Body of pancreas (tissue), 4 donors: ENCODE measurements around the gene ADGRA3. TPM values are rescaled to one million over a fixed set of nuclear protein-coding genes. Genes with fewer than 3 reads are reported as not detected.

Source experiments
- ATAC-seq: fragments of 150-250 bp; one replicate; pipeline ENCODE4 v1.9.1; 2016
- DNase-seq, 4 donors: peaks; one replicate each; pipeline ENCODE4 v3.0.0-alpha.2; 2019
- H3K27ac ChIP-seq, 4 donors: fragments of 200-600 bp; sonication (generic); 1 replicate in 3 of 4; 2 replicates in 1 of 4; pipeline versions ENCODE4 v1.5.1 to v1.6.1; 2016 to 2019; ENCODE audit warnings: mild to moderate bottlenecking in 1 of 4, mixed read lengths in 1 of 4, moderate library complexity in 1 of 4
- H3K27me3 ChIP-seq, 2 donors: fragments of 200-600 bp; sonication (generic); one replicate each; pipeline ENCODE4 v1.6.0; 2016; ENCODE audit warnings: mild to moderate bottlenecking in 1 of 2
- H3K36me3 ChIP-seq, 2 donors: fragments of 200-600 bp; sonication (generic); replicated peaks in 1 of 2; 2 replicates each; pipeline ENCODE4 v1.5.1; 2016; ENCODE audit warnings: low read depth in 2 of 2; ENCODE audit not compliant: insufficient read depth in 1 of 2
- H3K4me1 ChIP-seq: fragments of 200-600 bp; sonication (generic); one replicate; pipeline ENCODE4 v1.6.0; 2016
- H3K4me3 ChIP-seq, 2 donors: fragments of 200-600 bp; sonication (generic); 1 replicate in 1 of 2; 2 replicates in 1 of 2; pipeline ENCODE4 v1.5.1; 2016 to 2019
- H3K9me3 ChIP-seq, 3 donors: fragments of 200-600 bp; sonication (generic); 1 replicate in 2 of 3; 2 replicates in 1 of 3; pipeline ENCODE4 v1.5.1; 2016
- POLR2A ChIP-seq, 3 donors: fragments of 450-650 bp; IDR thresholded peaks; one replicate each; pipeline ENCODE4 v1.6.1; 2016; ENCODE audit warnings: antibody characterized with exemption in 3 of 3, mild to moderate bottlenecking in 2 of 3
- WGBS, 2 donors: methylation state at CpG; one replicate each; pipeline ENCODE4 v1.1.5; 2017; 5-methylcytosine and 5-hydroxymethylcytosine counted together
- intact Hi-C: fragments of 100-400 bp; cut with DNase I; formaldehyde crosslinking; loops from one replicate; pipeline ENCODE4 v1.15.1; 2023
- total RNA-seq, 2 donors: library from RNA; depleted of rRNA; stranded (reverse); fragments of >200 nt; gene quantifications; one replicate each; pipeline ENCODE4 v1.1.0, GENCODE V29; 2016
- TF ChIP-seq, protein P1 (sequence below), 7 experiments: fragments of 450-650 bp in 4 of 7; fragments of 200-600 bp in 3 of 7; sonication (generic) in 3 of 7; IDR thresholded peaks; one replicate each; pipeline ENCODE4 v1.5.1; 2016 to 2019; ENCODE audit warnings: antibody characterized with exemption in 7 of 7

ADGRA3 gene
- total RNA-seq, 2 donors from 2014 or later = 29.3 to 45.9 TPM

GRCh38 chr4:22363787-22364186 is 152.1 kb downstream of the ADGRA3 start:
- no peak overlapping the region for H3K4me3 ChIP-seq
- no peak for TF ChIP-seq POLR2A (IDR thresholded peaks at IDR 0.05)
- TF ChIP-seq, protein P1, sequence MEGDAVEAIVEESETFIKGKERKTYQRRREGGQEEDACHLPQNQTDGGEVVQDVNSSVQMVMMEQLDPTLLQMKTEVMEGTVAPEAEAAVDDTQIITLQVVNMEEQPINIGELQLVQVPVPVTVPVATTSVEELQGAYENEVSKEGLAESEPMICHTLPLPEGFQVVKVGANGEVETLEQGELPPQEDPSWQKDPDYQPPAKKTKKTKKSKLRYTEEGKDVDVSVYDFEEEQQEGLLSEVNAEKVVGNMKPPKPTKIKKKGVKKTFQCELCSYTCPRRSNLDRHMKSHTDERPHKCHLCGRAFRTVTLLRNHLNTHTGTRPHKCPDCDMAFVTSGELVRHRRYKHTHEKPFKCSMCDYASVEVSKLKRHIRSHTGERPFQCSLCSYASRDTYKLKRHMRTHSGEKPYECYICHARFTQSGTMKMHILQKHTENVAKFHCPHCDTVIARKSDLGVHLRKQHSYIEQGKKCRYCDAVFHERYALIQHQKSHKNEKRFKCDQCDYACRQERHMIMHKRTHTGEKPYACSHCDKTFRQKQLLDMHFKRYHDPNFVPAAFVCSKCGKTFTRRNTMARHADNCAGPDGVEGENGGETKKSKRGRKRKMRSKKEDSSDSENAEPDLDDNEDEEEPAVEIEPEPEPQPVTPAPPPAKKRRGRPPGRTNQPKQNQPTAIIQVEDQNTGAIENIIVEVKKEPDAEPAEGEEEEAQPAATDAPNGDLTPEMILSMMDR (IDR thresholded peaks at IDR 0.05) = no peak
- no peaks in the 10 kb centered on the region for H3K4me1 ChIP-seq
- ATAC-seq (no peak), DNase-seq (no peak)
- H3K9me3 ChIP-seq = no peaks in the 10 kb centered on the region
- no peak overlapping the region for H3K27ac ChIP-seq
- H3K36me3 ChIP-seq = no peaks in the 10 kb centered on the region
- H3K27me3 ChIP-seq = no peaks in the 10 kb centered on the region
- WGBS, 2 donors = 86 to 87% methylated on average over 2 of the region's 2 CpGs
- intact Hi-C loops = no loop called here

GRCh38 chr4:22363036-22363435 is 152.8 kb downstream of the ADGRA3 start:
- no peaks in the 10 kb centered on the region for H3K27me3 ChIP-seq
- WGBS, 2 donors = 72 to 96% methylated on average over 2 of the region's 2 CpGs
- no peaks in the 10 kb centered on the region for H3K9me3 ChIP-seq
- ATAC-seq (no peak), DNase-seq (no peak)
- no peak overlapping the region for H3K27ac ChIP-seq
- no peaks in the 10 kb centered on the region for H3K36me3 ChIP-seq
- intact Hi-C loops = no loop called here
- H3K4me3 ChIP-seq = no peak overlapping the region
- TF ChIP-seq POLR2A (IDR thresholded peaks at IDR 0.05) = no peak
- TF ChIP-seq, protein P1 (IDR thresholded peaks at IDR 0.05) = no peak
- H3K4me1 ChIP-seq = no peaks in the 10 kb centered on the region

DNA sequence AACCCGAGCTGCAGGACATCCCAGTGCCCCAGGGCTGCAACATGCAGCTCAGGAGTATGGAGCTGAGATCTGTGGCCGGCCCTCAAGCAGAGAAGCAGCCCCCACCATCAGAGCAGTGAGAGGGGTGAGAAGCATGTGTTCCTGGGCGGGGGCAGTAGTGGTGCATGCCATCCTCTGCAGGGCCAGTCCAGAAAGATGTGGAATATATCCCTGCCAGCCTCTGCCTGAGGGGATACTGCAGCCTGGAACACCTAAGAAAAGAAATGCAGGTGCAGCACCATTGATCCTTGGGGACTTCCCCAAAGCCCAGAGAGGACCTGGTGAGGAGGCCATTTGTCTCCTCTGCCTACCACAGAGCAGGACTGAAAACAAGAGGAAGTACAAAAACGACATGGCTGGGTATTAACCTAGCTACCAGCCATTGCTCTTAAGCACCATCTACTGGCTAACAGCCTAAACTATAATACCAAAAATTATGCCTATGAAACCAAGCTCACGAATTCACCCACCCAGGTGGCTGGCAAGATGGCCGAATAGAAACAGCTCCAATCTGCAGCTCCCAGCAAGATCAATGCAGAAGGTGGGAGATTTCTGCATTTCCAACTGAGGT is 158.8 kb downstream of the ADGRA3 start:
- no peak for ATAC-seq
- Histone ChIP-seq H3K4me1 (no peaks in the 10 kb centered on the region), H3K27ac (no peak overlapping the region), H3K27me3 (no peaks in the 10 kb centered on the region), H3K4me3 (no peak overlapping the region), H3K36me3 (no peaks in the 10 kb centered on the region), H3K9me3 (no peaks in the 10 kb centered on the region)
- DNase-seq = no peak
- WGBS, 2 donors = 62 to 73% methylated on average over 6 of the region's 6 CpGs
- TF ChIP-seq POLR2A (IDR thresholded peaks at IDR 0.05) = no peak
- TF ChIP-seq, protein P1 (IDR thresholded peaks at IDR 0.05) = no peak
- intact Hi-C loops = no loop called here

DNA sequence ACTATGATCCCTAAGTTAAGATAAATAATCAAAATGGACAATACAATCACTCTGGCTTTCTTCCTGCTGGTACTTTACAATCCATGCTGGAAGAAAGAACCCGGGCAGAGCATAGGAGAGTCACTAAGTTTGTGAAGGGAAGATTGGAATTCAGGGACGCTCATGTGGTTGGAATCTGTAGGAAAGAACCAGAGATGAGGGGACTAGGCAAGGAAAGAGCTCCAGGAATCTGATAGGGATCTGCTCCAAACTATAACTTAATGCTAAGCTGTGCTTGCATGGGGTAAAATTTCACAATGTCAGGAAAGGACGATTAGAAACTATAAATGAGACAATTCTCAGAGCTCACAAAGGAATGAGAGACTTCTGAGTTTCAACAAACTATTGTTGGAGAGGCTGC is 167.5 kb downstream of the ADGRA3 start:
- H3K27me3 ChIP-seq = no peaks in the 10 kb centered on the region
- no peaks in the 10 kb centered on the region for H3K9me3 ChIP-seq
- no peaks in the 10 kb centered on the region for H3K4me1 ChIP-seq
- no peak for ATAC-seq
- intact Hi-C loops = no loop called here
- no peak overlapping the region for H3K4me3 ChIP-seq
- no peak for TF ChIP-seq POLR2A (IDR thresholded peaks at IDR 0.05)
- TF ChIP-seq, protein P1 (IDR thresholded peaks at IDR 0.05) = no peak
- no peaks in the 10 kb centered on the region for H3K36me3 ChIP-seq
- DNase-seq = no peak
- WGBS, 2 donors = 63 to 77% methylated on average over 3 of the region's 3 CpGs
- H3K27ac ChIP-seq = no peak overlapping the region

- TF ChIP-seq, protein P1 (IDR thresholded peaks at IDR 0.05) = no peak
- TF ChIP-seq POLR2A (IDR thresholded peaks at IDR 0.05) = no peak
- Histone ChIP-seq H3K4me3 (no peak overlapping the region), H3K36me3 (no peaks in the 10 kb centered on the region), H3K27ac (no peak overlapping the region), H3K27me3 (no peaks in the 10 kb centered on the region), H3K9me3 (no peaks in the 10 kb centered on the region), H3K4me1 (no peaks in the 10 kb centered on the region)
- intact Hi-C loops = no loop called here
- no peak for ATAC-seq
- DNase-seq = no peak
- 79 to 96% methylated on average over 1 of the region's 1 CpG for WGBS, 2 donors
These were observed 170.2 kb downstream of the ADGRA3 start for GRCh38 chr4:22345678-22346077.
